Activated naive CD4-positive, alpha-beta T cell treated with anti-CD3 and anti-CD28 coated beads, Interleukin-2, amount 50 U/mL, for 16 hours (primary cell): ENCODE data around the gene TGM6.

ENCODE experiments used
- DNase-seq: peaks from one replicate; pipeline ENCODE4 v3.0.0-alpha.2; 2020

Gene TGM6

DNA sequence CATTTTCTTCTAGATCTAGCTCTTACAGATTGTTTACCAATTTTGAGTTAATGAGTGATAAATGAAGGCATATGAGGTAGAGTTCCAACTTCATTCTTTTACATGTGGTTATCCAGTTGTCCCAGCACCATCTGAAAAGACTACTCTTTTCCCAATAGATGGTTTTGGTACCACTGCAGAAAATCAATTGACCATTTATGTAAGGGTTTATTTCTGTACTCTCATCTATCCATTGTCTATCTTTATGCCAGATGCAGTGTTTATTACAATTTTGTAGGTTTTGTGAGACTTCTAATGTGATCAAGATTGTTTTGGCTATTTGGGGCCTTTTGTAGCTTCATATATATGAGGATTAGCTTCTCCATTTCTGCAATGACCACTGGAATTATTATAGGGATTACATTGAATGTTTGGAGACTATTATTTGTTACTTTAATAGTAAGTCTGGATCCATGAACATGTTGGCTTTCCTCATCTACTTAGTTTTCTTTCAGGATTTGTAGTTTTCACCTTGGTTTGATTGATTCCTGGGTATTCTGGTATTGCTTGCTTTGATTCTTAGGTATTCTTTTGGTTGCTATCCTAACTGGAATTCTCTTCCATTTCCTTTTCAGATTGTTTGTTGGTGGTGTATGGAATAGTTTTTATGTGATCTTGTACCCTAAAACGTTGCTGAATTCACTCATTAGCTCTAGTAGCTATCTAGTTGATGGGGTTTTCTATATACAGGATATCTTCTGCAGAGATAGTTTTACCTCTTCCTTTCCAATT is 79.5 kb downstream of the TGM6 start:
- no peak for DNase-seq

DNA sequence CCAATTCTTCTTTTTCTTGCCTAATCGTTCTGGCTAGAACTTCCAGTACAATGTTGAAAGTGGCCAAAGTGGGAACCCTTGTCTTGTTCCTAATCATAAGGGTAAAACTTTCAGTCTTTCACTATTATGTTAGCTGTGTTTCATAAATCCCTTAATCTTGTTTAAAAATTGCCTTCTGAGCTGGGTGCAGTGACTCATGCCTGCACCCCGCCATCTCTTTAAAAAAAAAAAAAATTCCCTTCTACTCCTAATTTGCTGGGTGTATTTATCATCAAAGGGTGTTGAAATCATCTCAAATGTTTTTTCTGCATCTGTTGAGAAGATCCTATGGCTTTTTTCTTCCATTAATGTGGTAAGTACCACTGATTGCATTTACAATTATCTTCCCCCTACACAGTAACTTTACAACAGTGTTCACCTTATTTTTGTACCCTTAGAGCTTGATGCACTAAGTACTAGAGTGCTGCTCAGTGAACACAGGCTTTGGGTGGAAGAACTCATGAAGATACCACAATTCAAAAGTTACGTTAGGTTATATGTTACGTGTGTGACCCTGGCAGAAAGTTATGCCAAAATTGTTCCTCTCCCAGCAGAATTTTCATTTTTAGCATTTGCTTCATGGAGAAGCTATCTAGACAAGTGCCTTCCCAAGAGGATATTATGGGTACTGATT is 80.2 kb downstream of the TGM6 start:
- no peak for DNase-seq

GRCh38 chr20:2462484-2462883 is 81.8 kb downstream of the TGM6 start:
- no peak for DNase-seq

DNA sequence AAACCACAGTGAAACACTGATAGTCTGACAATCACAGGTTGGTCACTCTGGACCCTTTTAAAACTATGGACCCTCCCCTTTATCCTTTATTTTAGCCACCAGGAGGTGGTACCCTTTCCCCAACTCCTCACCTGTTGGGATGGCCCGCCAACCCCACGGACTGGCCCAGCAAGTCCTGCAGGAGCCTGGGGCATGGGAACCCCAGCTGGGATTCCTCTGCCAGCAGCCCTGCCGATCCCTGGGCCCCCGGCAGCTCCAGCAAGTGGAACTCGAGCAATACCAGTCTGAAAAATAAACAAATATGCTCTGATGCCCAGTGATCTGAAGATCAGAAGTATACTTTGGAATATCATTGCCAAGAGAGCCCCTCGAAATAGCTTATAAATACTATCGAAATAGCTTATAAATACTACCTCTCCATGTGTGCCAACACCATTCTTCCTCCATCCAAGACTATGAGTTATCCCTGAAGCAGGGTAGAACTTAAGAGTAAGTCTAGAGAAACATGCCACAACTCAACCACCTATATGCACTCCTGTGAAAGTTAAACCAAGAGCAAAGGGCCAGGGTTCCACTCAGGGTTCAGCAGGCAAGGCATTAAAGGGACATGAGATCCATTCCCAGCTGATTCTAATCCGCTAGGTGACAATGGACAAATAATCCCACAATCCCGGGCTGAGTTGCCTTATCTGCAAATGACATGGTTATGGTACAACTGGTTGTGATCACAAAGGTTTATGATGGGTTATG is 83.1 kb downstream of the TGM6 start:
- no peak for DNase-seq

DNA sequence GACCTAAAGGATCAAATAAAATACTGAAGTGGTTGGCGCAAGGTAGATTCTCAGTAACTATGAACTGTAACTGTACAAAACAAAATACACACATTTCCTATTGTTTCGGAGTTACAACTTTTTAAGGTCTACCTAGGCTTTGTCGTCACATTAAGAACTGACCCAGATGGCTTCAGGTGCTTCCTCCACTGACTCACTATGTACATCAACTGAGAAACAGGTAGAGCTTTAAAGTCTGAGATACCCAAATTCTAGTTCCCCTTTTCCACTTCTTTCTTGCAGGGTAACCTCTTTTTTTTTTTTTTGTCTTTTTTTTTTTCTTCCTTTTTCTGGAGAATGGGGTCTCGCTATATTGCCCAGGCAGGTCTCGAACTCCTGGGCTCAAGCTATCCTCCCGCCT is 84.4 kb downstream of the TGM6 start:
- DNase-seq = no peak

GRCh38 chr20:2467412-2467811 is 86.7 kb downstream of the TGM6 start:
- DNase-seq = no peak

- DNase-seq = no peak
Observed at GRCh38 chr20:2468581-2469407, 88.1 kb downstream of the TGM6 start.

DNA sequence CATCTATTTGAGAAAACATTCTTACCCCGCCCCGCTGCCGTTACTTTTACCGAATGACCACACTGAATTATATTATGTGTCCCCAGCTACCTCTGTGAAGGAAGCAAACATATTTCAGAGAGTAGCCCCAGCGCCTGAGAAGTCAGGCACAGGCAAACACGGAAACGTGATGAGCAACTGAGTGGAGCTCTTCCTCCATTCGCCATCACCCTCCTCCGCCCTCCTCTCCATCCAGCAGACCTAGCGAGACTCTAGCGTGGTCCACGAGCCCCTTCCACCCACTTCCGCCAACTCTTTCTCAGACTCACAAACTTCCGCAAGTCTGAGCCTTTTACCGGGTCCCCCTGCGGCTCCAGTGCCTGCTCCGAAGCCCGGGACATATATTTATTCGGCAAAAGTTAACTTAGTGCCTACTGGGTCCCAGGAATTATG is 89.3 kb downstream of the TGM6 start:
- DNase-seq = peak; percentile 69

GRCh38 chr20:2470423-2471193 is 89.9 kb downstream of the TGM6 start, which contains the start of gene SNRPB:
Gene SNRPB, minus strand, starts transcription at chr20:2470789. Its CDS starts 99 bp downstream, at chr20:2470690.
- peak; percentile 96 for DNase-seq

DNA sequence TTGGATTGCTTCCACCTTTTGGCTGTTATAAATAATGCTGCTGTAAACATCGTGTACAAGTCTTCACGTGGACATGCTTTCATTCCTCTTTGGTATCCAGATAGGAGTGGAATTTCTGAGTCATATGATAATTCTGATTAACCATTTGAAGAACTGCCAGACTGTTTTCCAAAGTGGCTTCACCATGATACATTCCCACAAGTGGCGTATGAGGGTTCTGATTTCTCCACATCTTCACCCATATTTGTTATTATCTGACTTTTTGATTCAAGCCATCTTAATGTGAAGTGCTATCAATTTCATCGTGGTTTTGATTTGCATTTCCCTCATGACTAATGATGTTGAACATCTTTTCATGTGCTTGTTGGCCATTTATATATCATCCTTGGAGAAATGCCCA is 92.8 kb downstream of the TGM6 start:
- no peak for DNase-seq

GRCh38 chr20:2475850-2476741 is 95.4 kb downstream of the TGM6 start:
- no peak for DNase-seq

- DNase-seq = no peak
Observed at GRCh38 chr20:2476742-2477615, 96.3 kb downstream of the TGM6 start.

- DNase-seq = no peak
Observed at GRCh38 chr20:2480381-2480780, 99.7 kb downstream of the TGM6 start.
